ENCODE measurements around the gene POPDC3. TPM values are rescaled to one million over a fixed set of nuclear protein-coding genes. Genes with fewer than 3 reads are reported as not detected.

Gene POPDC3
- total RNA-seq, 1 donor from 2014 or later, result 10.9 TPM

DNA sequence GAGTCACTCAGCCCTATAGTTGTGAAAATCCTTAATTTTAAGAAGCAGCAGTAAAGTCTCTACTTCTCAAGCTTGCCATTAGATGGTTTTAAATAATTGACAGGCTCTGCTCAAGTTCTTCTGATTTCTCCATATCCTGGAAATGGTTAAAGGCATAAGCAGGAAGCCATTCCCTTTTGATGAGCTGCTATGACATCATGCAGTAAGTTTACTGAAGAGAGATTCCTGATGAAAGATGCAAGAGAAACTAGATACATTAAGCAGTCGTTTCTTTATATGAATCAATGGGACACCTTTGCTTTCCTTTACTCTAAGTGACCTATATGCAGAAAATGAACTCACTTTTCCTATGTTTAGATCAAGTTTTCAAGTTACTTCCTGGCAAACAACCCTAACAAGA is 9.8 kb downstream of the POPDC3 start:
- no peaks in the 10 kb centered on the region for H3K36me3 Mint-ChIP-seq (ENCODE audit: unreplicated experiment)
- H3K4me1 Mint-ChIP-seq (ENCODE audit: low read depth, unreplicated experiment), result peaks cover 9% of the 10 kb centered on the region
- TF ChIP-seq, protein P1, sequence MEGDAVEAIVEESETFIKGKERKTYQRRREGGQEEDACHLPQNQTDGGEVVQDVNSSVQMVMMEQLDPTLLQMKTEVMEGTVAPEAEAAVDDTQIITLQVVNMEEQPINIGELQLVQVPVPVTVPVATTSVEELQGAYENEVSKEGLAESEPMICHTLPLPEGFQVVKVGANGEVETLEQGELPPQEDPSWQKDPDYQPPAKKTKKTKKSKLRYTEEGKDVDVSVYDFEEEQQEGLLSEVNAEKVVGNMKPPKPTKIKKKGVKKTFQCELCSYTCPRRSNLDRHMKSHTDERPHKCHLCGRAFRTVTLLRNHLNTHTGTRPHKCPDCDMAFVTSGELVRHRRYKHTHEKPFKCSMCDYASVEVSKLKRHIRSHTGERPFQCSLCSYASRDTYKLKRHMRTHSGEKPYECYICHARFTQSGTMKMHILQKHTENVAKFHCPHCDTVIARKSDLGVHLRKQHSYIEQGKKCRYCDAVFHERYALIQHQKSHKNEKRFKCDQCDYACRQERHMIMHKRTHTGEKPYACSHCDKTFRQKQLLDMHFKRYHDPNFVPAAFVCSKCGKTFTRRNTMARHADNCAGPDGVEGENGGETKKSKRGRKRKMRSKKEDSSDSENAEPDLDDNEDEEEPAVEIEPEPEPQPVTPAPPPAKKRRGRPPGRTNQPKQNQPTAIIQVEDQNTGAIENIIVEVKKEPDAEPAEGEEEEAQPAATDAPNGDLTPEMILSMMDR (IDR thresholded peaks at IDR 0.05; ENCODE audit: partially characterized antibody, unreplicated experiment), result no peak
- no peaks in the 10 kb centered on the region for H3K27me3 Mint-ChIP-seq (ENCODE audit: unreplicated experiment)
- no peak overlapping the region for H3K27ac Mint-ChIP-seq (ENCODE audit: unreplicated experiment)
- DNase-seq, result no peak
- H3K4me3 Mint-ChIP-seq (ENCODE audit: unreplicated experiment), result no peak overlapping the region
- H3K9me3 Mint-ChIP-seq (ENCODE audit: unreplicated experiment), result no peaks in the 10 kb centered on the region

DNA sequence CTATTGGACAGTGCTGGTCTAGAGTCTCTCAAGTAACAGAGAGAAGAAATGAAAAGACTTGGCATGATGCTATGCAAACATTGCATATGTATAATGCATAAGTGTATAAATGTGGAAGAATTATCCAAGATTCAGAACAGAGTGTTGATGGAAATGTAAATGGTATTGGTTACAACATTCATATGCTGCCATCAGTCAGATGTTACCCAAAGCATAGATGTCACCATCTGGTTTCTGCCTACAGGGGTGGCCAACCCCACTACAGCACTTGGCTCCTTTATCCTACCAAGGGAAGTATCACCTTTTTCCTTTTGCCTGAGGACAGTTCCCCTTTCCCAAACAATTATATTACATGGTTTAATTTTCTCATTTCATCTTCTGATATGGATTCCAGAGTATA is 11.9 kb downstream of the POPDC3 start:
- Mint-ChIP-seq H3K4me1 (ENCODE audit: low read depth, unreplicated experiment) (peaks cover 28% of the 10 kb centered on the region), H3K27ac (ENCODE audit: unreplicated experiment) (no peak overlapping the region)
- no peak for DNase-seq

DNA sequence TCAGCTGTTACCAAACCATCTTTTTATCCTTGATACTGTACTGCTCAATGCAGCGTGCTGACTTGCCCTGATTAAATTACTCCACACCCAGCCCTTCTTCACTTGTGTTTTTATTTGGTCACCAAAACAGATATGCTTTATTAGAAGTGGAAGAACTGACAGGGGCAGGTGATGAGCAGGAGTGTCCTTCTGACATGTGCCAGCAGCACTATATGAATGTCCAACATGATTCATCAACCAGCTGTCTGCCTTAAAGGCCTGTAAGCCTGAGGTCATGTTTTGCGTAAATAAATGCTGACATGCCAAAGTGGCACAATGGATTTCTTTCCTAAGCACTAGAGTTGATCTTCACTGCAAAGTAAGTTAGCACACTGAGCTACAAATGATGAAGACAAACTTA is 15.4 kb downstream of the POPDC3 start:
- no peak for DNase-seq
- Mint-ChIP-seq H3K36me3 (ENCODE audit: unreplicated experiment) (no peaks in the 10 kb centered on the region), H3K27ac (ENCODE audit: unreplicated experiment) (peak overlapping the region; percentile 91), H3K4me1 (ENCODE audit: low read depth, unreplicated experiment) (peaks cover 32% of the 10 kb centered on the region), H3K4me3 (ENCODE audit: unreplicated experiment) (peak overlapping the region; percentile 40), H3K27me3 (ENCODE audit: unreplicated experiment) (no peaks in the 10 kb centered on the region), H3K9me3 (ENCODE audit: unreplicated experiment) (peaks cover 2% of the 10 kb centered on the region)
- TF ChIP-seq, protein P1 (IDR thresholded peaks at IDR 0.05; ENCODE audit: partially characterized antibody, unreplicated experiment), result no peak

More for the DNA sequence above, 11.9 kb downstream of the POPDC3 start:
- Mint-ChIP-seq H3K36me3 (ENCODE audit: unreplicated experiment) (no peaks in the 10 kb centered on the region), H3K4me3 (ENCODE audit: unreplicated experiment) (no peak overlapping the region), H3K27me3 (ENCODE audit: unreplicated experiment) (no peaks in the 10 kb centered on the region), H3K9me3 (ENCODE audit: unreplicated experiment) (no peaks in the 10 kb centered on the region)
- TF ChIP-seq, protein P1 (IDR thresholded peaks at IDR 0.05; ENCODE audit: partially characterized antibody, unreplicated experiment), result no peak

DNA sequence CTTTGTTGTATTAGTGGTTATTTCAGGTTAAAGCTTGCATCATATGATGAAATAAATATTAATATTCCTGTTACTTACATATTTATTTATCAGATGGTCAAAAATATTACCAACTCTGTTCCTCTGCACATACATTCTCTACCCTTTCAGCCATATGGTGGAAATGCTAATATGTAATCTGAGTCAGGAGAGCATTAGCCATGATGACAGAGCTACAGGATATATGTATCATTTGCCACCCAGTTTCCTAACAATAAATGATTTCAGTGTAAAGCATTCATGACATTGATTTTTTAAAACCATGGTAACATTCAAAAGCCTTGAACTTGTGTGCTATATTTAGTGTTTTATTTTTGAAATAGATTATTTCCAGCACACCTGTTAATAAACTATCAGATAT is 16.6 kb downstream of the POPDC3 start:
- peaks cover 32% of the 10 kb centered on the region for H3K4me1 Mint-ChIP-seq (ENCODE audit: low read depth, unreplicated experiment)
- no peak for DNase-seq
- H3K4me3 Mint-ChIP-seq (ENCODE audit: unreplicated experiment), result peak overlapping the region; percentile 17
- H3K27me3 Mint-ChIP-seq (ENCODE audit: unreplicated experiment), result no peaks in the 10 kb centered on the region
- TF ChIP-seq, protein P1 (IDR thresholded peaks at IDR 0.05; ENCODE audit: partially characterized antibody, unreplicated experiment), result no peak
- peak overlapping the region; percentile 67 for H3K27ac Mint-ChIP-seq (ENCODE audit: unreplicated experiment)
- no peaks in the 10 kb centered on the region for H3K36me3 Mint-ChIP-seq (ENCODE audit: unreplicated experiment)
- H3K9me3 Mint-ChIP-seq (ENCODE audit: unreplicated experiment), result peaks cover 2% of the 10 kb centered on the region

DNA sequence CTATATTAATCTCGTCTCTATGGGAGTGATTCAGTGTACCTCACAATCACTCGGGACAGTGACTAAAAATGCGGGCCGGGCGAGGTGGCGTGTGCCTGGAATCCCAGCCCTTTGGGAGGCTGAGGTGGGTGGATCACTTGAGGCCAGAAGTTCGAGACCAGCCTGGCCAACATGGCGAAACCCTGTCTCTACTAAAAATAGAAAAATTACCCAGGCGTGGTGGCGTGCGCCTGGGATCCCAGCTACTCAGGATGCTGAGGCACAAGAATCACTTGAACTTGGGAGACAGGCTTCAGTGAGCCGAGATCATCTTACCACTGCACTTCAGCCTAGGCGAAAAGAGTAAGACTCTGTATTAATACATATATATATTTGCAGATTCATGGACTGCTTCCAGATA is 17.4 kb downstream of the POPDC3 start:
- peaks cover 2% of the 10 kb centered on the region for H3K9me3 Mint-ChIP-seq (ENCODE audit: unreplicated experiment)
- H3K27ac Mint-ChIP-seq (ENCODE audit: unreplicated experiment), result no peak overlapping the region
- TF ChIP-seq, protein P1 (IDR thresholded peaks at IDR 0.05; ENCODE audit: partially characterized antibody, unreplicated experiment), result no peak
- DNase-seq, result no peak
- H3K27me3 Mint-ChIP-seq (ENCODE audit: unreplicated experiment), result no peaks in the 10 kb centered on the region
- no peaks in the 10 kb centered on the region for H3K36me3 Mint-ChIP-seq (ENCODE audit: unreplicated experiment)
- peaks cover 32% of the 10 kb centered on the region for H3K4me1 Mint-ChIP-seq (ENCODE audit: low read depth, unreplicated experiment)
- no peak overlapping the region for H3K4me3 Mint-ChIP-seq (ENCODE audit: unreplicated experiment)

Data from glutamatergic neuron (in vitro differentiated cells).